Measurements from ENCODE around the gene DGKA.
A peak's percentile ranks its signal among the peaks of the same experiment; 100 is the strongest.

Gene DGKA

GRCh38 chr12:55931780-55932550 lies 1.0 kb downstream of the DGKA start:
- peak; percentile 20 for DNase-seq (ENCODE audit: low read depth)

- DNase-seq (ENCODE audit: low read depth): no peak
These were observed 1.6 kb downstream of the DGKA start for GRCh38 chr12:55932551-55932910.

- DNase-seq (ENCODE audit: low read depth): no peak
These were observed 2.3 kb downstream of the DGKA start for GRCh38 chr12:55933169-55933798.

GRCh38 chr12:55933799-55934742 lies 3.1 kb downstream of the DGKA start:
- DNase-seq (ENCODE audit: low read depth): no peak

- DNase-seq (ENCODE audit: low read depth): no peak
These were observed 3.8 kb downstream of the DGKA start for GRCh38 chr12:55934773-55935172.

GRCh38 chr12:55935738-55936151 lies 4.8 kb downstream of the DGKA start:
- no peak for DNase-seq (ENCODE audit: low read depth)

- no peak for DNase-seq (ENCODE audit: low read depth)
These were observed 7.0 kb downstream of the DGKA start for GRCh38 chr12:55937981-55938380.

- DNase-seq (ENCODE audit: low read depth): no peak
These were observed 8.0 kb downstream of the DGKA start for GRCh38 chr12:55938826-55939501.

GRCh38 chr12:55940065-55940732 lies 9.2 kb downstream of the DGKA start:
- DNase-seq (ENCODE audit: low read depth): peak; percentile 80

GRCh38 chr12:55942055-55942454 lies 11.1 kb downstream of the DGKA start:
- no peak for DNase-seq (ENCODE audit: low read depth)

- DNase-seq (ENCODE audit: low read depth): no peak
These were observed 11.7 kb downstream of the DGKA start for GRCh38 chr12:55942577-55943136.

GRCh38 chr12:55946553-55946952 lies 15.6 kb downstream of the DGKA start:
- no peak for DNase-seq (ENCODE audit: low read depth)

- no peak for DNase-seq (ENCODE audit: low read depth)
These were observed 24.4 kb downstream of the DGKA start for GRCh38 chr12:55955344-55955743.

GRCh38 chr12:55955800-55956508 lies 25.0 kb downstream of the DGKA start:
- DNase-seq (ENCODE audit: low read depth): no peak

- DNase-seq (ENCODE audit: low read depth): no peak
These were observed 26.3 kb downstream of the DGKA start for GRCh38 chr12:55957106-55957859.

GRCh38 chr12:55963760-55964159 lies 32.8 kb downstream of the DGKA start:
- no peak for DNase-seq (ENCODE audit: low read depth)

GRCh38 chr12:55965240-55965639 lies 34.3 kb downstream of the DGKA start:
- DNase-seq (ENCODE audit: low read depth): no peak

GRCh38 chr12:55965941-55966407 lies 35.0 kb downstream of the DGKA start, which contains the start of gene PMEL:
TSS of gene PMEL (minus strand) at chr12:55966042. CDS start at chr12:55966011, 31 bp downstream.
- DNase-seq (ENCODE audit: low read depth): no peak

Measured in CMK (cell line).